HEK293 (cell line): ENCODE results near the gene CDYL2.

ENCODE experiments used
- CTCF ChIP-seq: fragments of 450-650 bp; formaldehyde crosslinking; IDR thresholded peaks from 2 replicates; pipeline ENCODE4 v1.5.1; 2016; ENCODE audit warnings: missing biosample characterization, missing genetic modification characterization
- KLF1 ChIP-seq: fragments of 450-650 bp; formaldehyde crosslinking; IDR thresholded peaks from 2 replicates; pipeline ENCODE4 v1.5.1; 2016; ENCODE audit warnings: missing biosample characterization, missing genetic modification characterization
- PATZ1 ChIP-seq: fragments of 450-650 bp; formaldehyde crosslinking; IDR thresholded peaks from 2 replicates; pipeline ENCODE4 v1.5.1; 2016; ENCODE audit warnings: missing biosample characterization, missing genetic modification characterization
- PRDM4 ChIP-seq: fragments of 450-650 bp; formaldehyde crosslinking; IDR thresholded peaks from 2 replicates; pipeline ENCODE4 v1.5.1; 2017; ENCODE audit warnings: missing biosample characterization, missing genetic modification characterization
- YY1 ChIP-seq: fragments of 450-650 bp; formaldehyde crosslinking; IDR thresholded peaks from 2 replicates; pipeline ENCODE4 v1.5.1; 2018; ENCODE audit warnings: missing biosample characterization, missing genetic modification characterization
- ZNF133 ChIP-seq: fragments of 450-650 bp; formaldehyde crosslinking; IDR thresholded peaks from 2 replicates; pipeline ENCODE4 v1.5.1; 2016; ENCODE audit warnings: missing biosample characterization, missing genetic modification characterization
- ZNF18 ChIP-seq: fragments of 450-650 bp; formaldehyde crosslinking; IDR thresholded peaks from 2 replicates; pipeline ENCODE4 v1.5.1; 2016; ENCODE audit warnings: missing biosample characterization, missing genetic modification characterization
- ZNF324 ChIP-seq: fragments of 450-650 bp; formaldehyde crosslinking; IDR thresholded peaks from 2 replicates; pipeline ENCODE4 v1.5.1; 2016; ENCODE audit warnings: missing biosample characterization, missing genetic modification characterization
- ZNF354C ChIP-seq: fragments of 450-650 bp; formaldehyde crosslinking; IDR thresholded peaks from 2 replicates; pipeline ENCODE4 v1.5.1; 2016; ENCODE audit warnings: missing biosample characterization, missing genetic modification characterization, low read depth, borderline replicate concordance
- ZNF747 ChIP-seq: fragments of 450-650 bp; formaldehyde crosslinking; IDR thresholded peaks from 2 replicates; pipeline ENCODE4 v1.5.1; 2016; ENCODE audit warnings: missing biosample characterization, missing genetic modification characterization
- ZNF76 ChIP-seq: fragments of 450-650 bp; formaldehyde crosslinking; IDR thresholded peaks from 2 replicates; pipeline ENCODE4; 2016; ENCODE audit warnings: low read depth, missing biosample characterization, missing genetic modification characterization, borderline replicate concordance

GRCh38 chr16:80611171-80611929 lies 193.0 kb downstream of the CDYL2 start:
- TF ChIP-seq KLF1 (no peak), CTCF (tag by site-specific recombination) (no peak), PRDM4 (tag by site-specific recombination) (no peak), PATZ1 (tag by site-specific recombination) (no peak), ZNF76 (tag by site-specific recombination) (no peak), ZNF747 (no peak), ZNF324 (tag by site-specific recombination) (no peak), ZNF133 (tag by site-specific recombination) (no peak), ZNF354C (no peak), ZNF18 (tag by site-specific recombination) (no peak), YY1 (tag by site-specific recombination) (no peak)
